PC-3 (cell line): Measurements from ENCODE around the gene RFTN1. TPM values are rescaled to one million over a fixed set of nuclear protein-coding genes. Genes with fewer than 3 reads are reported as not detected.
A peak's percentile ranks its signal among the peaks of the same experiment; 100 is the strongest.

ENCODE experiments used
- ATAC-seq: fragments of 200-7000 bp; cut with Tn5 transposase; 2 replicates; pipeline ENCODE4 v1.9.1; 2020; ENCODE audit warnings: mild to moderate bottlenecking, moderate library complexity
- BruUV-seq: library from RNA; stranded (reverse); fragments of 400-500 nt; replicated peaks from 2 replicates; lab custom pipeline; 2021; lab: Mats Ljungman, UMichigan
- CTCF ChIA-PET: fragments of 300-600 bp; sonication (Branson Sonifier 250); formaldehyde crosslinking; loops from one replicate; lab custom pipeline; 2022; ENCODE audit warnings: antibody characterized with exemption; lab: Charles Lee
- POLR2A ChIA-PET: fragments of 300-600 bp; sonication (Branson Sonifier 250); formaldehyde crosslinking; loops from one replicate; lab custom pipeline; 2022; ENCODE audit warnings: antibody characterized with exemption; ENCODE audit not compliant: unreplicated experiment; lab: Charles Lee
- DNase-seq: peaks from one replicate; pipeline ENCODE4 v3.0.0-alpha.2; 2015
- H2AFZ ChIP-seq: fragments of 300-600 bp; sonication (generic); 2 replicates; pipeline ENCODE4 v1.6.0; 2016; ENCODE audit warnings: antibody characterized with exemption, low read length
- H3F3A ChIP-seq: fragments of 300-600 bp; sonication (generic); one replicate; pipeline ENCODE4 v1.6.0; 2017; ENCODE audit warnings: antibody characterized with exemption, low read length, control low read depth, mild to moderate bottlenecking; ENCODE audit not compliant: unreplicated experiment
- H3K27ac ChIP-seq: fragments of 300-600 bp; sonication (generic); 2 replicates; pipeline ENCODE4 v1.5.1; 2016; ENCODE audit warnings: mild to moderate bottlenecking, low read length
- H3K27me3 ChIP-seq: fragments of 300-600 bp; sonication (generic); 2 replicates; pipeline ENCODE4 v1.6.1; 2016; ENCODE audit warnings: low read length, mixed read lengths
- H3K36me3 ChIP-seq: fragments of 300-600 bp; sonication (generic); 2 replicates; pipeline ENCODE4 v1.6.1; 2016; ENCODE audit warnings: low read depth, mixed run types, low read length, mixed read lengths
- H3K4me1 ChIP-seq: fragments of 300-600 bp; sonication (generic); 2 replicates; pipeline ENCODE4 v1.5.1; 2016; ENCODE audit warnings: low read length; ENCODE audit not compliant: insufficient read depth
- H3K4me2 ChIP-seq: fragments of 300-600 bp; sonication (generic); 2 replicates; pipeline ENCODE4 v1.6.0; 2016; ENCODE audit warnings: low read length
- H3K4me3 ChIP-seq: fragments of 300-600 bp; sonication (generic); 2 replicates; pipeline ENCODE4 v1.5.1; 2016; ENCODE audit warnings: mild to moderate bottlenecking, low read length, mixed read lengths
- H3K79me2 ChIP-seq: fragments of 300-600 bp; sonication (generic); 2 replicates; pipeline ENCODE4 v1.6.1; 2017; ENCODE audit warnings: low read length, mixed read lengths
- H3K9ac ChIP-seq: fragments of 300-600 bp; sonication (generic); 2 replicates; pipeline ENCODE4 v1.6.0; 2016; ENCODE audit warnings: mild to moderate bottlenecking, low read length
- H3K9me2 ChIP-seq: fragments of 300-600 bp; sonication (generic); replicated peaks from 2 replicates; pipeline ENCODE4 v1.6.1; 2016; ENCODE audit warnings: mixed run types, low read length, mixed read lengths
- H3K9me3 ChIP-seq: fragments of 300-600 bp; sonication (generic); 2 replicates; pipeline ENCODE4 v1.6.1; 2016; ENCODE audit warnings: low read length, mixed read lengths
- H4K20me1 ChIP-seq: fragments of 300-600 bp; sonication (generic); 2 replicates; pipeline ENCODE4 v1.6.1; 2016; ENCODE audit warnings: low read length, mixed read lengths
- EZH2 ChIP-seq: fragments of 300-600 bp; sonication (generic); IDR thresholded peaks from one replicate; pipeline ENCODE4 v1.6.1; 2017; ENCODE audit warnings: antibody characterized with exemption, mild to moderate bottlenecking, low read length; ENCODE audit not compliant: unreplicated experiment
- EZH2phosphoT487 ChIP-seq: fragments of 300-600 bp; sonication (generic); IDR thresholded peaks from 2 replicates; pipeline ENCODE4 v1.6.1; 2018; ENCODE audit warnings: mild to moderate bottlenecking, antibody characterized with exemption, low read length, borderline replicate concordance
- intact Hi-C: fragments of 100-400 bp; cut with micrococcal nuclease; formaldehyde crosslinking; loops from 2 replicates; pipeline ENCODE4 v1.9.0; 2023
- total RNA-seq: library from RNA; depleted of rRNA; stranded (reverse); fragments of >200 nt; gene quantifications from 2 replicates; pipeline ENCODE4 v1.2.3, GENCODE V29; 2014
- TF ChIP-seq, protein P1 (sequence below): fragments of 300-600 bp; sonication (generic); conservative IDR thresholded peaks from 2 replicates; pipeline ENCODE4 v1.5.1; 2017; ENCODE audit warnings: antibody characterized with exemption, low read depth, mild to moderate bottlenecking, low read length

The RFTN1 gene
- total RNA-seq, 1 experiment from 2014 or later, result 9.7 TPM

- Histone ChIP-seq H3K4me3 (no peak overlapping the region), H3K9me3 (no peaks in the 10 kb centered on the region), H3K27me3 (no peaks in the 10 kb centered on the region), H3K4me1 (no peaks in the 10 kb centered on the region), H3K9me2 (no peaks in the 10 kb centered on the region), H3K27ac (no peak overlapping the region), H3K36me3 (peaks cover 34% of the 10 kb centered on the region), H4K20me1 (no peaks in the 10 kb centered on the region), H3K4me2 (no peak overlapping the region), H2AFZ (no peak overlapping the region), H3F3A (no peaks in the 10 kb centered on the region), H3K9ac (no peak overlapping the region), H3K79me2 (no peaks in the 10 kb centered on the region)
- TF ChIP-seq EZH2phosphoT487 (no peak), EZH2 (no peak)
- TF ChIP-seq, protein P1, sequence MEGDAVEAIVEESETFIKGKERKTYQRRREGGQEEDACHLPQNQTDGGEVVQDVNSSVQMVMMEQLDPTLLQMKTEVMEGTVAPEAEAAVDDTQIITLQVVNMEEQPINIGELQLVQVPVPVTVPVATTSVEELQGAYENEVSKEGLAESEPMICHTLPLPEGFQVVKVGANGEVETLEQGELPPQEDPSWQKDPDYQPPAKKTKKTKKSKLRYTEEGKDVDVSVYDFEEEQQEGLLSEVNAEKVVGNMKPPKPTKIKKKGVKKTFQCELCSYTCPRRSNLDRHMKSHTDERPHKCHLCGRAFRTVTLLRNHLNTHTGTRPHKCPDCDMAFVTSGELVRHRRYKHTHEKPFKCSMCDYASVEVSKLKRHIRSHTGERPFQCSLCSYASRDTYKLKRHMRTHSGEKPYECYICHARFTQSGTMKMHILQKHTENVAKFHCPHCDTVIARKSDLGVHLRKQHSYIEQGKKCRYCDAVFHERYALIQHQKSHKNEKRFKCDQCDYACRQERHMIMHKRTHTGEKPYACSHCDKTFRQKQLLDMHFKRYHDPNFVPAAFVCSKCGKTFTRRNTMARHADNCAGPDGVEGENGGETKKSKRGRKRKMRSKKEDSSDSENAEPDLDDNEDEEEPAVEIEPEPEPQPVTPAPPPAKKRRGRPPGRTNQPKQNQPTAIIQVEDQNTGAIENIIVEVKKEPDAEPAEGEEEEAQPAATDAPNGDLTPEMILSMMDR, result no peak
- CTCF ChIA-PET, result no interaction called here
- DNase-seq (no peak), ATAC-seq (no peak)
- no TSS peak for BruUV-seq
- intact Hi-C loops, result loop anchor here (5.0 kb wide), 1 partner anchor 937 kb away; no protein-coding TSS in a partner anchor
- POLR2A ChIA-PET, result no interaction called here
These were observed 218.7 kb downstream of the RFTN1 start for GRCh38 chr3:16294844-16295243.

GRCh38 chr3:16290827-16291196 lies 222.7 kb downstream of the RFTN1 start:
- H3K36me3 ChIP-seq, result peaks cover 27% of the 10 kb centered on the region
- H3K4me1 ChIP-seq, result no peaks in the 10 kb centered on the region
- no TSS peak for BruUV-seq
- no peak overlapping the region for H3K4me2 ChIP-seq
- DNase-seq (no peak), ATAC-seq (no peak)
- no peaks in the 10 kb centered on the region for H4K20me1 ChIP-seq
- no peak overlapping the region for H3K4me3 ChIP-seq
- TF ChIP-seq EZH2phosphoT487, result no peak
- TF ChIP-seq, protein P1, result no peak
- CTCF ChIA-PET, result interaction anchor here (0.5 to 1.5 kb wide), 8 partner anchors 19 to 259 kb away, joined by 3 to 17 read pairs (median 4); no protein-coding TSS in a partner anchor
- no peak overlapping the region for H3K27ac ChIP-seq
- no peaks in the 10 kb centered on the region for H3K9me2 ChIP-seq
- POLR2A ChIA-PET, result no interaction called here
- H3K9me3 ChIP-seq, result no peaks in the 10 kb centered on the region
- H3K9ac ChIP-seq, result no peak overlapping the region
- H2AFZ ChIP-seq, result no peak overlapping the region
- H3K79me2 ChIP-seq, result no peaks in the 10 kb centered on the region
- no peaks in the 10 kb centered on the region for H3F3A ChIP-seq
- intact Hi-C loops, result loop anchor here (1.0 to 5.0 kb wide), 4 partner anchors 226 to 941 kb away; no protein-coding TSS in a partner anchor
- no peaks in the 10 kb centered on the region for H3K27me3 ChIP-seq

GRCh38 chr3:16290007-16290826 lies 223.3 kb downstream of the RFTN1 start:
- ATAC-seq, result peak; percentile 80
- intact Hi-C loops, result loop anchor here (1.0 to 5.0 kb wide), 4 partner anchors 227 to 942 kb away; no protein-coding TSS in a partner anchor
- DNase-seq, result peak; percentile 73

More at GRCh38 chr3:16290007-16290826, 223.3 kb downstream of the RFTN1 start:
- ChIA-PET CTCF (interaction anchor here (0.5 to 1.5 kb wide), 8 partner anchors 19 to 260 kb away, joined by 3 to 17 read pairs (median 4); no protein-coding TSS in a partner anchor), POLR2A (no interaction called here)
- TF ChIP-seq, protein P1, result peak; percentile 95
- no peak for TF ChIP-seq EZH2
- H3K9ac ChIP-seq, result no peak overlapping the region
- BruUV-seq, result no TSS peak
- no peak overlapping the region for H3K4me2 ChIP-seq
- H2AFZ ChIP-seq, result no peak overlapping the region
- no peaks in the 10 kb centered on the region for H3K79me2 ChIP-seq
- H3K4me1 ChIP-seq, result no peaks in the 10 kb centered on the region
- no peaks in the 10 kb centered on the region for H3K9me2 ChIP-seq
- no peaks in the 10 kb centered on the region for H4K20me1 ChIP-seq
- no peaks in the 10 kb centered on the region for H3K9me3 ChIP-seq
- H3F3A ChIP-seq, result no peaks in the 10 kb centered on the region
- no peaks in the 10 kb centered on the region for H3K27me3 ChIP-seq
- peaks cover 25% of the 10 kb centered on the region for H3K36me3 ChIP-seq
- no peak overlapping the region for H3K4me3 ChIP-seq
- no peak overlapping the region for H3K27ac ChIP-seq
